ENCODE data around the gene STARD13.

The STARD13 gene

DNA sequence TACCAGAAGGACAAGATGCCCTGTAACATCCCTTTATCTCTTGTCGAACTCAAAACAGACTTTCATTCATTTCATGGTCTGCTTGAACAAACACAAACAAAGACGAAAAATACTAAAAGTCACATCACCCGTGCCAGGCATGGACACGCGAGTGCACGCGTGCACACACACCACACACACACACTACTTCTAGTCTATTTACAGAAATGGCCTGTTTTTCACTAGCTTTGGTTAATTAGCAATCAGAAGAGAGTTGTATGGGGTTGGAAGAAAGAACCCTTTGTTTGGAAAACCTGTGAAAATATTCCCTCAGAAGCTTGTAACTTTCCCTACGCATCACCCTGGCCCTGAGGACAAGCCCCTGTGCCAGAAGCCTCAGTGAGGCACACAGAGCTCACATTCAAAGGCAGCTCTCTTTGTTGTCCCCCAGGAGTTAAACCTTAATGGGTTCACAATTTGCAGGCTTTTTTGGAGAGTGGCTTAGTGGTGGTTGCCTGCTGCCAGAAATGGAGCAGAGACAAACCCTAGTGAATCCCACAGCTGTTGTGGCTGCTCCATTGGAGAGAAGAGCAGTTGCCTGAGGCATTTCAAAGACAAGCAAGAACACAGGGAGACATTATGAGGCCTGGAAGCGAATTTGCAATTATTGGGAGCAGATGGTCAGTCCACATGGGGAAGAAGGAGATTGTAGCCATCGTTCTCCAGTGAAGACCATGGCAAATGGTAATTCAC lies 55.9 kb downstream of the STARD13 start:
- Histone ChIP-seq H3K27me3 (ENCODE audit: control insufficient read depth, insufficient read depth, low read length, poor library complexity, severe bottlenecking) (no peaks in the 10 kb centered on the region), H3K4me3 (ENCODE audit: insufficient read depth, low read depth, low read length) (no peak overlapping the region), H3K4me1 (ENCODE audit: control insufficient read depth, insufficient read depth, low read length) (peaks cover 11% of the 10 kb centered on the region), H3K9me3 (ENCODE audit: control insufficient read depth, low read length) (no peaks in the 10 kb centered on the region), H3K36me3 (ENCODE audit: control insufficient read depth, insufficient read depth, low read length) (no peaks in the 10 kb centered on the region), H3K27ac (ENCODE audit: insufficient read depth, low read depth, low read length, poor library complexity, severe bottlenecking) (peak overlapping the region; percentile 56)
- 92 to 94% methylated on average over 10 of the region's 10 CpGs for WGBS, 2 experiments

DNA sequence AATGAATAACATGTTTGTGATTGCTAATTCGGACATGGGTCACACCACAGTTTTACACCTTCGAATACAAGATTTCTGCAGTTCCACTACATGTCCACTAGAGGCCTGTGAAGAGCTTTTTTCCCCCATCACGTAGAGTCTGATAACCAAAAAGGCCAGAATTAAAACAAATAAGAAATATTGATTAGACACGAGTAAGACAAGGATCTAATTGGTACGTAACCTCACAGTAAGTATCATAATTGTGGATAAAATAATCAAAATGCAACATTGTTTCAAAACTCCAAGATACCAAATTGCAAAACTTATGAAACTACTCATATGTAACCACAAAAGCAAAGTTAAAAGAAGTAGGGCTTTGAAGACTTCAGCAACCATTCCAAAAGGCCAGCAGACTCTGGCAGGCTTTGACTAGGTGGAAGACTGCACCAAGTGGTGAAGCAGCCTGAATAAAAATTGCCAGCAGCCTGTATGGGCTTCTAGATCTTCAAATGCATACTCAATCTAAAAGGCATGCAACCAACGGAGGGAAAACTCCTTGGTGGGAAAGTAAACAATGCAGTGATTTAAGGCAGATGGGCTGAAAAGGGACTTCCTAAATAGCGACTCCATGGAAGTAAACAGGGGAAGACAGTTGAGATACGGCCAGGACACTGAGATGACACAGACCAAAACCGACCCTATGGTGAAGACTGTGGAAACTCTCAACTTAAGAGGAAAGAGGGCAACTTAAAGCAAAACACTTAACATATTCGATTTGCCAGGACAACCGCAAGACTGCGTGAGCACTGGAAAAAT lies 56.7 kb downstream of the STARD13 start:
- WGBS, 2 experiments, result 69 to 71% methylated on average over 9 of the region's 12 CpGs
- Histone ChIP-seq H3K27me3 (ENCODE audit: control insufficient read depth, insufficient read depth, low read length, poor library complexity, severe bottlenecking) (no peaks in the 10 kb centered on the region), H3K36me3 (ENCODE audit: control insufficient read depth, insufficient read depth, low read length) (no peaks in the 10 kb centered on the region), H3K4me1 (ENCODE audit: control insufficient read depth, insufficient read depth, low read length) (peaks cover 11% of the 10 kb centered on the region), H3K27ac (ENCODE audit: insufficient read depth, low read depth, low read length, poor library complexity, severe bottlenecking) (peak overlapping the region; percentile 12), H3K4me3 (ENCODE audit: insufficient read depth, low read depth, low read length) (no peak overlapping the region), H3K9me3 (ENCODE audit: control insufficient read depth, low read length) (no peaks in the 10 kb centered on the region)

DNA sequence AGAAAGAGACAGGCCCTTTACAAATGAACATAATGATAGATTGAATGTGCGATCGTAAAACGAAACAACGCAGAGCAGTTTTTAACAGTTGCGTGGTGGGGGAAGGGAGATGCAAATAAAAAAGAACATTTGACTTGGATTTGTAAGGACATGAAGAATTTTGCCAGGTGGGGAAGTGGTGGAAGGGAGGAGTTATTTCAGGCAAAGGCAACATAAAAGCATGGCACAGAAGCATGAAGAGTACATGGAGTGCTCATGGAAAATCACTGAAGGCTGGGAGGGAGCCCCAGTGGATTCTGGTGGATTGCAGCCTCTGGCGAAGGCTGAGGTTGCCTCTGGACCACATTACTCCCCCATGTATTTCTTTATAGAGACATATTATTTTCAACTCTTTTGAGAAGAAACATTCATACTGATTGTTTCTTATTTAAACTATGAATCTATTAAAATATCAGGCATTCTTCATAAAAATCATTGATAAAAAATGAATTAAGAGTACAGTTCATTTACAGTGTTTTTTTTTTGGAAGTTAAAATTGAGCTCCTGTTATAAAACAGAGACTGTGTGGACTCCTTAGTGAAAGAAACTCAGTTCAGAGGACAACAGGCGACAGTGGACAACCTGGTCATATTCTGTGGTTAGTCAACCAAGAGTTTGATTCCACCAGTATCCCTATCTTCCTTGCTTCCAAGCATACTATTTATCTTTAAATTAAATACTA lies 57.5 kb downstream of the STARD13 start:
- Histone ChIP-seq H3K36me3 (ENCODE audit: control insufficient read depth, insufficient read depth, low read length) (no peaks in the 10 kb centered on the region), H3K4me1 (ENCODE audit: control insufficient read depth, insufficient read depth, low read length) (peaks cover 11% of the 10 kb centered on the region), H3K27ac (ENCODE audit: insufficient read depth, low read depth, low read length, poor library complexity, severe bottlenecking) (no peak overlapping the region), H3K4me3 (ENCODE audit: insufficient read depth, low read depth, low read length) (no peak overlapping the region), H3K27me3 (ENCODE audit: control insufficient read depth, insufficient read depth, low read length, poor library complexity, severe bottlenecking) (no peaks in the 10 kb centered on the region), H3K9me3 (ENCODE audit: control insufficient read depth, low read length) (no peaks in the 10 kb centered on the region)
- 93 to 95% methylated on average over 6 to 7 of the region's 7 CpGs for WGBS, 2 experiments

DNA sequence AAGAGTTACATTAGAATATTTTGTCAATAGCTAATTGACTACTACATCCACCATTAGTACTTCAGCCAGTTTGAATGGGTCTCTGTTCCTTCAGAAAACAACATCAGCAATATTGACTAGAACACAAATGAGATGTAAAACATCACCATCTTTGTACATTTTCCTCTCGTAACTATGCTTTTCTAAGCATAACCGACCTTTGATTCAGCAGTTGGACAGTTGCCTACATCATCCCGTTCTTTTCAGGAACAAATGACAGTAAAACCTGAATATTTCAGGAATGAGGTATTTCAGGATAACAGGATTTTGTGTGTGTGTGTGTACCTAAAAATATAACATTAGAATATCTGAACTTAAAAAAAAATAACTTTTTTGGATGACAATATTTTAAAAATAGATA lies 60.9 kb downstream of the STARD13 start:
- Histone ChIP-seq H3K4me1 (ENCODE audit: control insufficient read depth, insufficient read depth, low read length) (peaks cover 6% of the 10 kb centered on the region), H3K9me3 (ENCODE audit: control insufficient read depth, low read length) (no peaks in the 10 kb centered on the region), H3K27ac (ENCODE audit: insufficient read depth, low read depth, low read length, poor library complexity, severe bottlenecking) (no peak overlapping the region), H3K4me3 (ENCODE audit: insufficient read depth, low read depth, low read length) (no peak overlapping the region), H3K27me3 (ENCODE audit: control insufficient read depth, insufficient read depth, low read length, poor library complexity, severe bottlenecking) (no peaks in the 10 kb centered on the region), H3K36me3 (ENCODE audit: control insufficient read depth, insufficient read depth, low read length) (no peaks in the 10 kb centered on the region)
- WGBS, 2 experiments, result 96 to 98% methylated on average over 3 of the region's 3 CpGs

DNA sequence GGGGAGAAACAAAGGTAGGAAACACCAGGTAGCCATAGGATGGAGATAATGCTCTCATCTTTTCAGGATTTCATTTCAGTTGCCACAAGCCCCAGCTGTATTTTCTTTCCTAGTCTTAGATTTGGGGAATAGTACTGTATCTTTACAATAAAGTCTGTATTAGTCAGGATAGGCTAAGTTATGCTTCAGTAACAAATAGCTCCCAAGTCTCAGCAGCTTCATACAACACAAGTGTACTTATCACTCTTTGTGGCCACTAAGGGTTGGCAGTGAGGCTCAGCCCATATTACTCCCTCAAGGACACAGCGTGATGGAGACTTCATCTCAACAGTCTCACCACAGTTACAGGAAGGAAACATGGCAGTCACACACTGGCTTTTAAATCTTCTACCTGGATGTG lies 61.4 kb downstream of the STARD13 start:
- H3K4me1 ChIP-seq (ENCODE audit: control insufficient read depth, insufficient read depth, low read length), result peaks cover 5% of the 10 kb centered on the region
- H3K27ac ChIP-seq (ENCODE audit: insufficient read depth, low read depth, low read length, poor library complexity, severe bottlenecking), result no peak overlapping the region
- no peaks in the 10 kb centered on the region for H3K27me3 ChIP-seq (ENCODE audit: control insufficient read depth, insufficient read depth, low read length, poor library complexity, severe bottlenecking)
- H3K4me3 ChIP-seq (ENCODE audit: insufficient read depth, low read depth, low read length), result no peak overlapping the region
- no peaks in the 10 kb centered on the region for H3K9me3 ChIP-seq (ENCODE audit: control insufficient read depth, low read length)
- WGBS, 2 experiments, result 96% methylated on average over 1 of the region's 1 CpG
- H3K36me3 ChIP-seq (ENCODE audit: control insufficient read depth, insufficient read depth, low read length), result no peaks in the 10 kb centered on the region

DNA sequence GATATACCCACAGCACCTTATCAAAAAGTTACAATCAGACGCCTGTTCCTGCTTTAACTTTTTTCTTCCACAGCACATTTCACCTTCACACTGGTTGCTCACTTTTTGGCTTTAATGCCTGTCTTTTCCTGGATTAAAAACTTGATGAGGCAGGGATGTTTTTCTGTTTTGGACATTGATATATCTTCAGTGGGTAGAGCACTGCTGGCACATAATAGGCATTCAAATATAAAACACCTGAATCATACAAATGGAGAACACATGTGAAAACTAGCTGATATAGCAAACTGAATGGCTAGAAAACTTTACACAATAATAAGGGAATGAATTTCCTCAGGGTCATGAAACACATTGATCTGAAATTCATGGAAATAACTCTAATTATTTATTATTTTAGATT lies 65.6 kb downstream of the STARD13 start:
- Histone ChIP-seq H3K9me3 (ENCODE audit: control insufficient read depth, low read length) (no peaks in the 10 kb centered on the region), H3K4me3 (ENCODE audit: insufficient read depth, low read depth, low read length) (no peak overlapping the region), H3K4me1 (ENCODE audit: control insufficient read depth, insufficient read depth, low read length) (peaks cover 3% of the 10 kb centered on the region), H3K36me3 (ENCODE audit: control insufficient read depth, insufficient read depth, low read length) (no peaks in the 10 kb centered on the region), H3K27ac (ENCODE audit: insufficient read depth, low read depth, low read length, poor library complexity, severe bottlenecking) (no peak overlapping the region), H3K27me3 (ENCODE audit: control insufficient read depth, insufficient read depth, low read length, poor library complexity, severe bottlenecking) (no peaks in the 10 kb centered on the region)
- 86 to 95% methylated on average over 1 of the region's 1 CpG for WGBS, 2 experiments

DNA sequence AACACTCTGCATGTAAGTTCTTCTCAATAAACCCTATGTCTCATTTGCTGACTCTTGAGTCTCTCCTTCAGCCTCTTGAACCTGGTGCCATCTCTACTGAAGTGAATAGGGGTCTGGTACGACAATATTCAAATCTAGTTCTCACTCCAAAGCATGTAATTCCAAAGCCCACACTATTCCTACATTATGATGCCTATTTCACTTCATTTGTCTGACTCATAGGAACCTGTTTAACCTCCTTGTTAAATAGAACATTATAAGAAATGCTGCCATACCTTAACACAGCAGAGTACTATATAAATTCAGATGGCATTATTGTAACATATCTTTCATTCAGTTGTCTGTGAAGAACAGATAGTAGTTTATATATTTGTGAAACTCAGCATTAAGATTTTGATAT lies 67.1 kb downstream of the STARD13 start:
- Histone ChIP-seq H3K4me3 (ENCODE audit: insufficient read depth, low read depth, low read length) (no peak overlapping the region), H3K27ac (ENCODE audit: insufficient read depth, low read depth, low read length, poor library complexity, severe bottlenecking) (no peak overlapping the region), H3K27me3 (ENCODE audit: control insufficient read depth, insufficient read depth, low read length, poor library complexity, severe bottlenecking) (no peaks in the 10 kb centered on the region), H3K9me3 (ENCODE audit: control insufficient read depth, low read length) (no peaks in the 10 kb centered on the region), H3K4me1 (ENCODE audit: control insufficient read depth, insufficient read depth, low read length) (peaks cover 18% of the 10 kb centered on the region), H3K36me3 (ENCODE audit: control insufficient read depth, insufficient read depth, low read length) (no peaks in the 10 kb centered on the region)
- 89 to 100% methylated on average over 1 of the region's 1 CpG for WGBS, 2 experiments

DNA sequence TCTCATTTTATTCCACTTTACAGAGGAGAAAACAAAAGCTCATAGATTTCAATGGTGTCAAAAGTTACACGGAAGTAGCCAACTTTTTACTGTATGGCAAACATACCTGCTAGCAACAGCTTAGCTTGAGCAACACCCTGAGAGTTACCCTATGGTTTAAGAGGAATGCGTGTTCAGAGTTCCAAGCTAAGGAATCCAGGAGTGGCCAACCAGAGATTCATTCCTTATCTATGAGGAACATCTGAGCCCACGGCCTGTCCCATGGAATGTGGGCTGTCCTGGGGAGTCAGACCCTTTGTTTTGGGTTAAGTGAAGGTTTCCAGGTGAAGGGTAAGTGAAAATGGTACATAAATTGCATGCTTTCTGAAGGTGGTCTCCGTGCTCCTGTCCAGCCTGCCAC lies 67.5 kb downstream of the STARD13 start:
- H3K4me1 ChIP-seq (ENCODE audit: control insufficient read depth, insufficient read depth, low read length), result peaks cover 21% of the 10 kb centered on the region
- H3K27ac ChIP-seq (ENCODE audit: insufficient read depth, low read depth, low read length, poor library complexity, severe bottlenecking), result no peak overlapping the region
- 89 to 91% methylated on average over 4 of the region's 4 CpGs for WGBS, 2 experiments
- H3K4me3 ChIP-seq (ENCODE audit: insufficient read depth, low read depth, low read length), result no peak overlapping the region
- no peaks in the 10 kb centered on the region for H3K36me3 ChIP-seq (ENCODE audit: control insufficient read depth, insufficient read depth, low read length)
- no peaks in the 10 kb centered on the region for H3K27me3 ChIP-seq (ENCODE audit: control insufficient read depth, insufficient read depth, low read length, poor library complexity, severe bottlenecking)
- H3K9me3 ChIP-seq (ENCODE audit: control insufficient read depth, low read length), result no peaks in the 10 kb centered on the region

DNA sequence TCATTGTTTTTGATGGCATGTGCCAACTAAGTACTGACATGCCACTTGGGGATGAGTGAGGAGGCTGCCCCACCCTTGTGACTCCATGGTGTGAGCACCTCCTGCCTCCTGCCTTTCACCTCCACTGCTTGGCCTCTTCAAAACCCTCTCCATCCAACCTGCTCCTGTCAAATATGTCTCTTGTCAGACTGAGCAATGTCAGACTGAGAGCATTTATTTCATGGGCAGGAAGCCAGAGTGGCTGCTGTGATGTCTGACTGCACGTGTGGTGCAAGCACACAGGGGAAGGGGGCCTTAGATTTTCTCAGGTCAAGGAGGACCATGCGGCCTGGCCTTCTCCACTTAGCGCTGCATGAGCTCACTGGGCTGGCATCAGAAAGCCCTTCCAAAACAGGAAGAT lies 68.3 kb downstream of the STARD13 start:
- no peak overlapping the region for H3K4me3 ChIP-seq (ENCODE audit: insufficient read depth, low read depth, low read length)
- H3K36me3 ChIP-seq (ENCODE audit: control insufficient read depth, insufficient read depth, low read length), result no peaks in the 10 kb centered on the region
- no peak overlapping the region for H3K27ac ChIP-seq (ENCODE audit: insufficient read depth, low read depth, low read length, poor library complexity, severe bottlenecking)
- no peaks in the 10 kb centered on the region for H3K9me3 ChIP-seq (ENCODE audit: control insufficient read depth, low read length)
- H3K4me1 ChIP-seq (ENCODE audit: control insufficient read depth, insufficient read depth, low read length), result peaks cover 21% of the 10 kb centered on the region
- WGBS, 2 experiments, result 95 to 98% methylated on average over 3 of the region's 3 CpGs
- H3K27me3 ChIP-seq (ENCODE audit: control insufficient read depth, insufficient read depth, low read length, poor library complexity, severe bottlenecking), result no peaks in the 10 kb centered on the region

DNA sequence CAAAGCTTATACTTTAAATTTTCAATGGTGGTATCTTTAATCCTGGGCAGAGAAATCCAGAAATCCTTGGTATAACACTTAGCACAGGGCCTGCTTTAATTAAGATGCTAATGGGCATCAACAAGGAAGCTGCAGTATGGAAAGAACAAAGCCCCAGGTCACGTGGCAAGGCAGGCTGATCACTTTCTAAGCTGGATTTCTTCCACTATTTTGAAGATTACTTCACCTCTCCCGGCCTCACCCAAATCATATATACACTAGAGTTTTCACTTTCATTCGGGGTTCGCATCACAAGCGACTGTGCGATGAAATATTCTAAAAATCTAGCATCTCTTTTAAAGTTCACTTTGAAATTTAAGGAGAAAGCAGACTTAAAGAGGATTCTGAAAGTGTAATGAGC lies 71.8 kb downstream of the STARD13 start:
- WGBS, 2 experiments, result 57 to 74% methylated on average over 5 to 6 of the region's 6 CpGs
- peaks cover 21% of the 10 kb centered on the region for H3K4me1 ChIP-seq (ENCODE audit: control insufficient read depth, insufficient read depth, low read length)
- no peak overlapping the region for H3K27ac ChIP-seq (ENCODE audit: insufficient read depth, low read depth, low read length, poor library complexity, severe bottlenecking)
- no peaks in the 10 kb centered on the region for H3K9me3 ChIP-seq (ENCODE audit: control insufficient read depth, low read length)
- H3K36me3 ChIP-seq (ENCODE audit: control insufficient read depth, insufficient read depth, low read length), result no peaks in the 10 kb centered on the region
- no peaks in the 10 kb centered on the region for H3K27me3 ChIP-seq (ENCODE audit: control insufficient read depth, insufficient read depth, low read length, poor library complexity, severe bottlenecking)
- no peak overlapping the region for H3K4me3 ChIP-seq (ENCODE audit: insufficient read depth, low read depth, low read length)
